Panc1 (cell line): ENCODE results near the gene SYCP2. TPM values are rescaled to one million over a fixed set of nuclear protein-coding genes. Genes with fewer than 3 reads are reported as not detected.

Experiments used
- ATAC-seq: fragments of 200-7000 bp; cut with Tn5 transposase; 2 replicates; pipeline ENCODE4 v1.9.1; 2020; ENCODE audit warnings: mild to moderate bottlenecking, moderate library complexity
- BruUV-seq: library from RNA; stranded (reverse); fragments of 400-500 nt; replicated peaks from 2 replicates; lab custom pipeline; 2021; lab: Mats Ljungman, UMichigan
- CTCF ChIA-PET: fragments of 300-600 bp; sonication (Branson Sonifier 250); formaldehyde crosslinking; loops from one replicate; lab custom pipeline; 2022; ENCODE audit warnings: antibody characterized with exemption; lab: Charles Lee
- POLR2A ChIA-PET: fragments of 300-600 bp; sonication (Branson Sonifier 250); formaldehyde crosslinking; loops from one replicate; lab custom pipeline; 2022; ENCODE audit warnings: antibody characterized with exemption; lab: Charles Lee
- DNase-seq: peaks from one replicate; pipeline ENCODE4 v3.0.0-alpha.2; 2010; ENCODE audit warnings: low read depth, low spot score
- H3K27ac ChIP-seq: 2 replicates; pipeline ENCODE4 v1.5.1; 2011; ENCODE audit warnings: mild to moderate bottlenecking, low read length, inconsistent platforms
- H3K27me3 ChIP-seq: fragments of 200-500 bp; sonication (Bioruptor generic); 2 replicates; pipeline ENCODE4 v1.6.0; 2014; ENCODE audit warnings: low read length, inconsistent platforms; ENCODE audit not compliant: control insufficient read depth, insufficient read depth
- H3K36me3 ChIP-seq: fragments of 200-500 bp; sonication (Bioruptor generic); 2 replicates; pipeline ENCODE4 v1.5.1; 2014; ENCODE audit warnings: inconsistent platforms, mild to moderate bottlenecking, low read length, moderate library complexity; ENCODE audit not compliant: control insufficient read depth, insufficient read depth
- H3K4me1 ChIP-seq: 2 replicates; pipeline ENCODE4 v1.5.1; 2011; ENCODE audit warnings: inconsistent platforms, mild to moderate bottlenecking, low read length, moderate library complexity; ENCODE audit not compliant: control insufficient read depth, insufficient read depth
- H3K4me3 ChIP-seq, 2 experiments: 2 replicates each; pipeline ENCODE4 v1.5.1; 2011 to 2012; ENCODE audit warnings: low read depth in 2 of 2, low read length in 2 of 2, mild to moderate bottlenecking in 2 of 2, inconsistent platforms in 1 of 2, moderate library complexity in 1 of 2
- H3K9me3 ChIP-seq: fragments of 200-500 bp; sonication (Bioruptor generic); 2 replicates; pipeline ENCODE4 v1.5.1; 2014; ENCODE audit warnings: low read depth, mild to moderate bottlenecking, inconsistent platforms, low read length, moderate library complexity; ENCODE audit not compliant: control insufficient read depth, insufficient read depth
- POLR2AphosphoS5 ChIP-seq: IDR thresholded peaks from 2 replicates; pipeline ENCODE4 v1.6.1; 2012; ENCODE audit warnings: mild to moderate bottlenecking, low read depth, low read length, moderate library complexity
- SIN3A ChIP-seq: IDR thresholded peaks from 2 replicates; pipeline ENCODE4 v1.6.1; 2012; ENCODE audit warnings: low read depth, mild to moderate bottlenecking, low read length, moderate library complexity, borderline replicate concordance; ENCODE audit not compliant: insufficient read depth
- TCF7L2 ChIP-seq: IDR thresholded peaks from 2 replicates; pipeline ENCODE4 v1.6.1; 2011; ENCODE audit warnings: mild to moderate bottlenecking, low read depth, low read length, inconsistent platforms
- in situ Hi-C: cut with HindIII; loops from 2 replicates; pipeline ENCODE4 v1.10.0; 2016; ENCODE audit warnings: low sequenced_read_pairs, low pct_unique_long_range_greater_than_20kb
- intact Hi-C: fragments of 100-400 bp; cut with micrococcal nuclease; formaldehyde crosslinking; loops from one replicate; pipeline ENCODE4 v1.10.0; 2022; ENCODE audit not compliant: unreplicated experiment
- total RNA-seq: library from RNA; stranded (reverse); gene quantifications from one replicate; pipeline ENCODE4 v1.2.1, GENCODE V29; 2021; ENCODE audit not compliant: unreplicated experiment
- TF ChIP-seq, protein P1 (sequence below): fragments of 450-650 bp; IDR thresholded peaks from 2 replicates; pipeline ENCODE4 v1.5.1; 2017; ENCODE audit warnings: mild to moderate bottlenecking
- TF ChIP-seq, protein P2 (sequence below), 2 experiments: IDR thresholded peaks; 2 replicates each; pipeline ENCODE4 v1.6.1; 2011 to 2012; ENCODE audit warnings: low read depth in 2 of 2, control low read depth in 1 of 2, low read length in 1 of 2, mild to moderate bottlenecking in 1 of 2, moderate library complexity in 1 of 2; ENCODE audit not compliant: insufficient read depth in 1 of 2

Gene SYCP2
- total RNA-seq, 1 experiment from 2014 or later = 39.7 TPM

DNA sequence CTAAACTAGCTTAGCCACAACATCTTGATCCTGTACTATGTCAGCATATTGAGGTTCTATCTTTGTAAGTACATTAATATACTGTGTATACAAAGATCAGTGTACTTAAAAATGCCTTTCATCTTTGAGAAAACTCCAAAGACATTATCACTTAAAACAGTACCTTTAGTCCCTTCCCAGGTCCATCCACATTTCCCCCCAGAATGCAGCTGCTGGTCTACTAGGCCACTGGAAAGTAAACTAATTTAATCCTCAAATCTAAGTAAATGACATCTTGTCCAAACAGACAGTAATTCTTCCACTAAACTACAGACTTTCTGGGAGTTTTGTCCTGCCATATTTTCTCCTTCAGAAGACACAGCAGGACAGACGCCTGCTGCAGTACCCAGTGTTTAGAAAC is 68.7 kb downstream of the SYCP2 start:
- DNase-seq = no peak
- POLR2A ChIA-PET = no interaction called here
- BruUV-seq = no TSS peak
- Histone ChIP-seq H3K4me1 (no peaks in the 10 kb centered on the region), H3K4me3 (no peak overlapping the region), H3K36me3 (peaks cover 46% of the 10 kb centered on the region), H3K27ac (no peak overlapping the region), H3K9me3 (no peaks in the 10 kb centered on the region), H3K27me3 (no peaks in the 10 kb centered on the region)
- TF ChIP-seq POLR2AphosphoS5 (no peak), SIN3A (no peak), TCF7L2 (no peak)
- TF ChIP-seq, protein P1, sequence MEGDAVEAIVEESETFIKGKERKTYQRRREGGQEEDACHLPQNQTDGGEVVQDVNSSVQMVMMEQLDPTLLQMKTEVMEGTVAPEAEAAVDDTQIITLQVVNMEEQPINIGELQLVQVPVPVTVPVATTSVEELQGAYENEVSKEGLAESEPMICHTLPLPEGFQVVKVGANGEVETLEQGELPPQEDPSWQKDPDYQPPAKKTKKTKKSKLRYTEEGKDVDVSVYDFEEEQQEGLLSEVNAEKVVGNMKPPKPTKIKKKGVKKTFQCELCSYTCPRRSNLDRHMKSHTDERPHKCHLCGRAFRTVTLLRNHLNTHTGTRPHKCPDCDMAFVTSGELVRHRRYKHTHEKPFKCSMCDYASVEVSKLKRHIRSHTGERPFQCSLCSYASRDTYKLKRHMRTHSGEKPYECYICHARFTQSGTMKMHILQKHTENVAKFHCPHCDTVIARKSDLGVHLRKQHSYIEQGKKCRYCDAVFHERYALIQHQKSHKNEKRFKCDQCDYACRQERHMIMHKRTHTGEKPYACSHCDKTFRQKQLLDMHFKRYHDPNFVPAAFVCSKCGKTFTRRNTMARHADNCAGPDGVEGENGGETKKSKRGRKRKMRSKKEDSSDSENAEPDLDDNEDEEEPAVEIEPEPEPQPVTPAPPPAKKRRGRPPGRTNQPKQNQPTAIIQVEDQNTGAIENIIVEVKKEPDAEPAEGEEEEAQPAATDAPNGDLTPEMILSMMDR = no peak
- TF ChIP-seq, protein P2, sequence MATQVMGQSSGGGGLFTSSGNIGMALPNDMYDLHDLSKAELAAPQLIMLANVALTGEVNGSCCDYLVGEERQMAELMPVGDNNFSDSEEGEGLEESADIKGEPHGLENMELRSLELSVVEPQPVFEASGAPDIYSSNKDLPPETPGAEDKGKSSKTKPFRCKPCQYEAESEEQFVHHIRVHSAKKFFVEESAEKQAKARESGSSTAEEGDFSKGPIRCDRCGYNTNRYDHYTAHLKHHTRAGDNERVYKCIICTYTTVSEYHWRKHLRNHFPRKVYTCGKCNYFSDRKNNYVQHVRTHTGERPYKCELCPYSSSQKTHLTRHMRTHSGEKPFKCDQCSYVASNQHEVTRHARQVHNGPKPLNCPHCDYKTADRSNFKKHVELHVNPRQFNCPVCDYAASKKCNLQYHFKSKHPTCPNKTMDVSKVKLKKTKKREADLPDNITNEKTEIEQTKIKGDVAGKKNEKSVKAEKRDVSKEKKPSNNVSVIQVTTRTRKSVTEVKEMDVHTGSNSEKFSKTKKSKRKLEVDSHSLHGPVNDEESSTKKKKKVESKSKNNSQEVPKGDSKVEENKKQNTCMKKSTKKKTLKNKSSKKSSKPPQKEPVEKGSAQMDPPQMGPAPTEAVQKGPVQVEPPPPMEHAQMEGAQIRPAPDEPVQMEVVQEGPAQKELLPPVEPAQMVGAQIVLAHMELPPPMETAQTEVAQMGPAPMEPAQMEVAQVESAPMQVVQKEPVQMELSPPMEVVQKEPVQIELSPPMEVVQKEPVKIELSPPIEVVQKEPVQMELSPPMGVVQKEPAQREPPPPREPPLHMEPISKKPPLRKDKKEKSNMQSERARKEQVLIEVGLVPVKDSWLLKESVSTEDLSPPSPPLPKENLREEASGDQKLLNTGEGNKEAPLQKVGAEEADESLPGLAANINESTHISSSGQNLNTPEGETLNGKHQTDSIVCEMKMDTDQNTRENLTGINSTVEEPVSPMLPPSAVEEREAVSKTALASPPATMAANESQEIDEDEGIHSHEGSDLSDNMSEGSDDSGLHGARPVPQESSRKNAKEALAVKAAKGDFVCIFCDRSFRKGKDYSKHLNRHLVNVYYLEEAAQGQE (IDR thresholded peaks at IDR 0.05; ENCODE audit: insufficient read depth in 1 of 2, low read depth in 2 of 2, low read length in 1 of 2) = no peak
- ATAC-seq = no peak
- CTCF ChIA-PET = no interaction called here
- in situ Hi-C loops (no loop called here), intact Hi-C loops (no loop called here)

DNA sequence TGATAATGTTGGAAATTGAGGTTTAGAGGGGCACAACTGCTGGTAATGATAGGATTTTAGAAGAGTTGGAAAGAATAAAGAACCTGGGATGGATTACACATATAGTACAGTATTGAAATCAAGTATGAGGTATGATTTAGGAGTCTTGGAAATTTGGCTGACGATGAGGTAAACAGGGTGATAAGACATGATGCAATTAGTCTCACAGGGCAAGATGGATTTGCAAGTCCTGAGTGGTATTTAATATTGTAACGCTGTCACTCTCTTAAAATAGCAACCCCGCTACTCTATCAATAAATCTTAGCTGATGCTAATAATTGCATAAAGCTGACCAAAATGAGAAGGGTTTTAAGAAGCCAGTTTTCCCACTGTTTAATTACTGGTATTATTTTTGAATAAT is 70.4 kb downstream of the SYCP2 start:
- DNase-seq (no peak), ATAC-seq (no peak)
- H3K9me3 ChIP-seq = no peaks in the 10 kb centered on the region
- no TSS peak for BruUV-seq
- POLR2A ChIA-PET = no interaction called here
- TF ChIP-seq, protein P2 (IDR thresholded peaks at IDR 0.05; ENCODE audit: insufficient read depth in 1 of 2, low read depth in 2 of 2, low read length in 1 of 2) = no peak
- TF ChIP-seq SIN3A (no peak), POLR2AphosphoS5 (no peak)
- peaks cover 35% of the 10 kb centered on the region for H3K36me3 ChIP-seq
- intact Hi-C loops (no loop called here), in situ Hi-C loops (no loop called here)
- H3K27ac ChIP-seq = no peak overlapping the region
- CTCF ChIA-PET = no interaction called here
- H3K4me3 ChIP-seq = no peak overlapping the region
- H3K4me1 ChIP-seq = no peaks in the 10 kb centered on the region
- no peaks in the 10 kb centered on the region for H3K27me3 ChIP-seq
